Glutamatergic neuron (in vitro differentiated cells): Measurements from ENCODE around the gene HSD11B1L. TPM values are rescaled to one million over a fixed set of nuclear protein-coding genes. Genes with fewer than 3 reads are reported as not detected.
A peak's percentile ranks its signal among the peaks of the same experiment; 100 is the strongest.

Source experiments
- DNase-seq: peaks from one replicate; pipeline ENCODE4 v3.0.0; 2022
- H3K27ac Mint-ChIP-seq: one replicate; pipeline ENCODE4 v1.8.0; 2020; ENCODE audit warnings: mild to moderate bottlenecking, mixed read lengths, inconsistent platforms; ENCODE audit not compliant: unreplicated experiment
- H3K27me3 Mint-ChIP-seq: one replicate; pipeline ENCODE4 v1.8.0; 2020; ENCODE audit warnings: mild to moderate bottlenecking, moderate library complexity, mixed read lengths, inconsistent platforms; ENCODE audit not compliant: unreplicated experiment
- H3K36me3 Mint-ChIP-seq: one replicate; pipeline ENCODE4 v1.8.0; 2020; ENCODE audit warnings: mild to moderate bottlenecking, mixed read lengths, inconsistent platforms; ENCODE audit not compliant: unreplicated experiment
- H3K4me1 Mint-ChIP-seq: one replicate; pipeline ENCODE4 v1.8.0; 2020; ENCODE audit warnings: mild to moderate bottlenecking, low read depth, mixed read lengths, inconsistent platforms; ENCODE audit not compliant: unreplicated experiment
- H3K4me3 Mint-ChIP-seq: one replicate; pipeline ENCODE4 v1.8.0; 2020; ENCODE audit warnings: mild to moderate bottlenecking, mixed read lengths, inconsistent platforms; ENCODE audit not compliant: unreplicated experiment
- H3K9me3 Mint-ChIP-seq: one replicate; pipeline ENCODE4 v1.8.0; 2020; ENCODE audit warnings: mild to moderate bottlenecking, moderate library complexity, mixed read lengths, inconsistent platforms; ENCODE audit not compliant: unreplicated experiment
- CTCF ChIP-seq: fragments of 200-600 bp; sonication (generic); IDR thresholded peaks from one replicate; pipeline ENCODE4 v1.5.0; 2021; ENCODE audit not compliant: partially characterized antibody, unreplicated experiment
- long read RNA-seq: library from polyadenylated mRNA; unstranded; transcript quantifications from one replicate; pipeline ENCODE4 v2.0.0, GENCODE V29; 2020; ENCODE audit not compliant: unreplicated experiment
- total RNA-seq: library from RNA; stranded (reverse); fragmentation: NEBNext Ultra II Directional; extraction: Animal tissue kit (Norgen Biotek cat#: 25700); gene quantifications from one replicate; pipeline ENCODE4 v1.2.1, GENCODE V29; 2021; ENCODE audit not compliant: unreplicated experiment

Gene HSD11B1L, protein sequence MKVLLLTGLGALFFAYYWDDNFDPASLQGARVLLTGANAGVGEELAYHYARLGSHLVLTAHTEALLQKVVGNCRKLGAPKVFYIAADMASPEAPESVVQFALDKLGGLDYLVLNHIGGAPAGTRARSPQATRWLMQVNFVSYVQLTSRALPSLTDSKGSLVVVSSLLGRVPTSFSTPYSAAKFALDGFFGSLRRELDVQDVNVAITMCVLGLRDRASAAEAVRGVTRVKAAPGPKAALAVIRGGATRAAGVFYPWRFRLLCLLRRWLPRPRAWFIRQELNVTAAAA
- 64.4 TPM for total RNA-seq
- long read RNA-seq, transcript HSD11B1L-201 (6 exons, 1,457 nt), result major isoform, 11 of 49 reads
- long read RNA-seq, partial matches to known transcripts, result 6 of 49 reads
- long read RNA-seq, other reads (novel, unspliced or antisense), result 20 of 49 reads

DNA sequence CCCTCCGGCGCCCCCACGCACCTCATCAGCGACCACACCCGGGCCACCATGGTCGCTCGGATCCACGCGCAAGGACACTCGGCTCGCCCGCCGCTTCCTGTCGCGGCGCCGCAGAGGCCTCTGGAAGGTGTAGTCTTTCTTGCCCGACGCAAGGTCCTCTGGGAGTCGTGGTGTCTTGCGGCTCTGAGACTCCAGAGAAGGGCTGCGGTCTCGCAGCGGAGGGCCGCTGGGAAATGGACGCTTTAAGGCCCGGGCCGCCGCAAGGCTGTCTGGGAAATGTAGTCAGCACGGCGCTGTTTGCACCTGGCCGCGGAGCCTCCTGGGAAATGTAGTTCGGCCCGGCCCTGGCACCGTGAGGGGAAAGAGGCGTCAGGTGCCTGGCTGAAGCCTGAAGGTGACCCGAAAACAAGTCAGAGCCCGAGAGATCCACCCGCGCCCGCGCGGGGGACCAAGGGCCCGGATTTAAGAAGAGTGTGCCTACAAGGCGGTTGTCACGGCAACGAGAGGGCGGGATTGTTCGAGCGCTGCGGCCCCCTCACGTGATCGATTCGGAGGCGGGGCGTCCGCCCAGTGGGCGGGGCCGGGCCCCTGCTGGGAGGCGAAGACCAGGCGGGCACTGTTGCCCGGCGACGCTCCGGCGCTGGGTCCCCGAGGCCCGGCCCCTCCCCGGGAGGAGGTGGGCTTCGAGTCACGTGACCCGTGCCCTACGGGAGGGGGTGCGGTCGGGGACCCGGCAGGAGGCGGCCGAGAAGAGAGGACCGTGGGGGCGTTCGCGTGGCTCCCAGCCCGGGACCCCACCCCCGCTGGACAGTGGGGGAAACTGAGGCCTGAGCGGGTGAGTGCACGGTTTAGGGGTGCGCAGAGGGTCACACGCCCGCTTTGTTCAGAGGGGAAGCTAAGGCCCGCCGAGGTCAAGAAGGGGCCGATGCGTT lies at the start of gene HSD11B1L, which contains the start of gene MICOS13:
Gene HSD11B1L, plus strand, starts transcription at position 591 of the 932 bp plus-strand sequence. CDS start 3,806 bp downstream, outside the sequence.
Gene MICOS13, minus strand, starts transcription at position 80 of the 932 bp plus-strand sequence. Its CDS starts 30 bp downstream, at position 50.
- Mint-ChIP-seq H3K4me1 (peaks cover 14% of the 10 kb centered on the region), H3K27ac (peak within 1 kb of the TSS; percentile 96), H3K36me3 (peaks cover 5% of the 10 kb centered on the region), H3K27me3 (peaks cover 20% of the 10 kb centered on the region), H3K9me3 (peaks cover 21% of the 10 kb centered on the region), H3K4me3 (peak within 1 kb of the TSS; percentile 98)
- TF ChIP-seq CTCF, result no peak
- peak; percentile 99 for DNase-seq

- no peak overlapping the region for H3K27ac Mint-ChIP-seq
- peaks cover 17% of the 10 kb centered on the region for H3K4me1 Mint-ChIP-seq
- no peak for DNase-seq
- no peak for TF ChIP-seq CTCF
- peaks cover 3% of the 10 kb centered on the region for H3K27me3 Mint-ChIP-seq
- no peak overlapping the region for H3K4me3 Mint-ChIP-seq
- H3K36me3 Mint-ChIP-seq, result no peaks in the 10 kb centered on the region
- no peaks in the 10 kb centered on the region for H3K9me3 Mint-ChIP-seq
These were observed 49.1 kb upstream of the HSD11B1L start for GRCh38 chr19:5631567-5632240.

GRCh38 chr19:5632241-5632612 lies 48.6 kb upstream of the HSD11B1L start:
- no peak overlapping the region for H3K4me3 Mint-ChIP-seq
- peaks cover 3% of the 10 kb centered on the region for H3K27me3 Mint-ChIP-seq
- no peak for TF ChIP-seq CTCF
- H3K36me3 Mint-ChIP-seq, result no peaks in the 10 kb centered on the region
- no peak for DNase-seq
- peaks cover 17% of the 10 kb centered on the region for H3K4me1 Mint-ChIP-seq
- no peak overlapping the region for H3K27ac Mint-ChIP-seq
- H3K9me3 Mint-ChIP-seq, result no peaks in the 10 kb centered on the region

GRCh38 chr19:5632657-5633056 lies 48.2 kb upstream of the HSD11B1L start:
- H3K9me3 Mint-ChIP-seq, result no peaks in the 10 kb centered on the region
- no peaks in the 10 kb centered on the region for H3K27me3 Mint-ChIP-seq
- H3K27ac Mint-ChIP-seq, result no peak overlapping the region
- H3K4me1 Mint-ChIP-seq, result peaks cover 13% of the 10 kb centered on the region
- no peaks in the 10 kb centered on the region for H3K36me3 Mint-ChIP-seq
- DNase-seq, result no peak
- H3K4me3 Mint-ChIP-seq, result no peak overlapping the region
- no peak for TF ChIP-seq CTCF
